HepG2 (cell line): ENCODE measurements around the gene WEE1. TPM values are rescaled to one million over a fixed set of nuclear protein-coding genes. Genes with fewer than 3 reads are reported as not detected.

Experiments used
- ATAC-seq: fragments of 200-7000 bp; cut with Tn5 transposase; 3 replicates; pipeline ENCODE4 v1.9.1; 2020; ENCODE audit warnings: mild to moderate bottlenecking, moderate library complexity
- BruUV-seq: library from RNA; stranded (reverse); fragments of 400-500 nt; replicated peaks from 2 replicates; lab custom pipeline; 2021; lab: Mats Ljungman, UMichigan
- CTCF ChIA-PET: fragments of 300-600 bp; formaldehyde crosslinking; extraction: SDS; loops from one replicate; lab custom pipeline; 2021; ENCODE audit warnings: low total read pairs, inconsistent platforms, low intra/inter-chr PET ratio; lab: Yijun Ruan, JAX
- POLR2A ChIA-PET: fragments of 350-600 bp; sonication (Branson Sonifier 250); formaldehyde crosslinking; loops from one replicate; lab custom pipeline; 2020; ENCODE audit warnings: antibody characterized with exemption, inconsistent platforms; lab: Yijun Ruan, JAX
- DNase-seq: peaks from one replicate; pipeline ENCODE4 v3.0.0-alpha.2; 2015; ENCODE audit warnings: low spot score
- FAIRE-seq: peaks from 3 replicates; lab custom pipeline; 2011; peaks lifted over from hg19 to GRCh38; lab: Jason Lieb, UNC
- H2AFZ ChIP-seq: one replicate; pipeline ENCODE4 v1.6.1; 2011; ENCODE audit warnings: low read length, inconsistent platforms
- H3K27ac ChIP-seq: fragments of 300-600 bp; 3 replicates; pipeline ENCODE4 v1.8.0; 2011; ENCODE audit warnings: mixed run types, mild to moderate bottlenecking, mixed read lengths, low read length, inconsistent platforms; ENCODE audit not compliant: insufficient read depth; ENCODE audit errors: extremely low read length
- H3K27me3 ChIP-seq, 2 experiments: fragments of 200-600 bp in 1 of 2; 2 replicates in 1 of 2; 3 replicates in 1 of 2; pipeline versions ENCODE4 v1.6.0 to v1.8.0; 2011; ENCODE audit warnings: low read length in 2 of 2, mild to moderate bottlenecking in 2 of 2, moderate library complexity in 2 of 2, inconsistent platforms in 1 of 2; ENCODE audit not compliant: insufficient read depth in 2 of 2, control insufficient read depth in 1 of 2
- H3K36me3 ChIP-seq, 2 experiments: fragments of 200-600 bp in 1 of 2; replicated peaks in 1 of 2; 2 replicates in 1 of 2; 3 replicates in 1 of 2; pipeline versions ENCODE4 v1.5.1 to v1.8.0; 2011; ENCODE audit warnings: low read length in 2 of 2, inconsistent platforms in 1 of 2; ENCODE audit not compliant: insufficient read depth in 2 of 2, control insufficient read depth in 1 of 2
- H3K4me1 ChIP-seq: 2 replicates; pipeline ENCODE4 v1.5.1; 2012; ENCODE audit warnings: low read length, inconsistent platforms; ENCODE audit not compliant: insufficient read depth
- H3K4me2 ChIP-seq: 2 replicates; pipeline ENCODE4 v1.6.0; 2011; ENCODE audit warnings: low read depth, low read length, inconsistent platforms
- H3K4me3 ChIP-seq, 3 experiments: fragments of 200-600 bp in 1 of 3; sonication (generic), shearing (Covaris generic) in 1 of 3; replicated peaks in 1 of 3; 2 replicates each; pipeline ENCODE4 v1.5.1; 2011 to 2016; ENCODE audit warnings: low read length in 3 of 3, inconsistent platforms in 2 of 3, low read depth in 2 of 3, mild to moderate bottlenecking in 2 of 3, control low read depth in 1 of 3, mixed read lengths in 1 of 3; ENCODE audit not compliant: insufficient read depth in 1 of 3
- H3K79me2 ChIP-seq: one replicate; pipeline ENCODE4 v1.6.1; 2011; ENCODE audit warnings: low read length, inconsistent platforms; ENCODE audit not compliant: insufficient read depth
- H3K9ac ChIP-seq: 2 replicates; pipeline ENCODE4 v1.6.0; 2011; ENCODE audit warnings: mild to moderate bottlenecking, low read depth, low read length, inconsistent platforms; ENCODE audit not compliant: insufficient read depth
- H3K9me3 ChIP-seq: 2 replicates; pipeline ENCODE4 v1.5.1; 2012; ENCODE audit warnings: mild to moderate bottlenecking, low read length
- H4K20me1 ChIP-seq: 2 replicates; pipeline ENCODE4 v1.6.0; 2011; ENCODE audit warnings: inconsistent platforms, mild to moderate bottlenecking, low read length, moderate library complexity; ENCODE audit not compliant: insufficient read depth
- IRX3 ChIP-seq: sonication (generic); formaldehyde crosslinking; IDR thresholded peaks from 2 replicates; pipeline ENCODE4 v1.8.1; 2023; ENCODE audit warnings: mild to moderate bottlenecking, low read depth, missing genetic modification reagents, borderline replicate concordance
- MYNN ChIP-seq: sonication (generic); formaldehyde crosslinking; IDR thresholded peaks from 2 replicates; pipeline ENCODE4 v1.4.0; 2020; ENCODE audit warnings: mild to moderate bottlenecking, low read depth, missing genetic modification reagents
- NFYC ChIP-seq: IDR thresholded peaks from 2 replicates; pipeline ENCODE4 v1.6.1; 2016; ENCODE audit warnings: missing genetic modification reagents, missing compliant biosample characterization
- REPIN1 ChIP-seq: sonication (generic); formaldehyde crosslinking; IDR thresholded peaks from 2 replicates; pipeline ENCODE4 v1.8.0; 2022; ENCODE audit warnings: missing genetic modification reagents, low read depth, mild to moderate bottlenecking, borderline replicate concordance
- ZBTB7A ChIP-seq: sonication (generic); formaldehyde crosslinking; IDR thresholded peaks from 2 replicates; pipeline ENCODE4 v1.8.0; 2022; ENCODE audit warnings: mild to moderate bottlenecking, missing genetic modification reagents
- ZFP36 ChIP-seq: fragments of 150-350 bp; IDR thresholded peaks from 2 replicates; pipeline ENCODE4 v1.6.1; 2018; ENCODE audit warnings: borderline replicate concordance, low read length, low read depth; ENCODE audit not compliant: partially characterized antibody
- ZMYM3 ChIP-seq: sonication (generic); formaldehyde crosslinking; IDR thresholded peaks from 2 replicates; pipeline ENCODE4 v1.5.1; 2020; ENCODE audit warnings: mild to moderate bottlenecking, missing genetic modification reagents
- ZNF549 ChIP-seq: sonication (generic); formaldehyde crosslinking; IDR thresholded peaks from 2 replicates; pipeline ENCODE4 v1.5.0; 2020; ENCODE audit warnings: missing genetic modification reagents
- ZNF639 ChIP-seq: conservative IDR thresholded peaks from 2 replicates; pipeline ENCODE4 v1.6.1; 2018; ENCODE audit warnings: missing genetic modification reagents
- ZNF770 ChIP-seq: sonication (generic); formaldehyde crosslinking; IDR thresholded peaks from 2 replicates; pipeline ENCODE4 v1.5.0; 2020; ENCODE audit warnings: mild to moderate bottlenecking, missing genetic modification reagents
- WGBS: methylation state at CpG from one replicate; pipeline ENCODE4 v1.1.6; 2017; ENCODE audit warnings: low lambda C conversion rate; 5-methylcytosine and 5-hydroxymethylcytosine counted together
- in situ Hi-C: cut with HindIII; loops from 2 replicates; pipeline ENCODE4 v1.10.0; 2017; ENCODE audit warnings: low pct_unique_long_range_greater_than_20kb; ENCODE audit not compliant: extremely low pct_ligation_motif_present
- intact Hi-C: fragments of 100-400 bp; cut with micrococcal nuclease; formaldehyde crosslinking; loops from one replicate; pipeline ENCODE4 v1.10.0; 2022; ENCODE audit not compliant: unreplicated experiment
- polyA plus RNA-seq, 8 experiments: library from polyadenylated mRNA; depleted of rRNA in 3 of 8; stranded (reverse) in 7 of 8; unstranded in 1 of 8; fragments of >200 nt; fragmentation: Illumina TruSeq in 4 of 8; extraction: Trizol in 4 of 8; gene quantifications; 2 replicates each; pipeline versions ENCODE4 v1.2.1 to v1.2.3, GENCODE V29; 2011 to 2016; ENCODE audit warnings: low read depth in 4 of 8, missing spikeins in 1 of 8, mixed read lengths in 1 of 8; ENCODE audit not compliant: insufficient read depth in 1 of 8
- total RNA-seq, 5 experiments: library from RNA; depleted of rRNA; stranded (reverse); fragments of >200 nt; fragmentation: Illumina TruSeq; extraction: Trizol; gene quantifications; 2 replicates each; pipeline ENCODE4 v1.2.3, GENCODE V29; 2016; ENCODE audit warnings: low read depth in 1 of 5
- TF ChIP-seq, protein P1 (sequence below): sonication (generic); formaldehyde crosslinking; IDR thresholded peaks from 2 replicates; pipeline ENCODE4 v1.4.0; 2020; ENCODE audit warnings: missing genetic modification reagents, borderline replicate concordance
- TF ChIP-seq, protein P2 (sequence below): fragments of 450-650 bp; IDR thresholded peaks from 2 replicates; pipeline ENCODE4 v1.6.1; 2017; ENCODE audit warnings: mild to moderate bottlenecking
- TF ChIP-seq, protein P3 (sequence below): sonication (generic); formaldehyde crosslinking; IDR thresholded peaks from 2 replicates; pipeline ENCODE4 v1.4.0; 2020; ENCODE audit warnings: missing genetic modification reagents

The WEE1 gene
- total and polyA plus RNA-seq, 2 of the 13 experiments (the other 11 are each of a cell fraction or from before 2014, with no cell fraction given): 31.4 to 63.7 TPM

DNA sequence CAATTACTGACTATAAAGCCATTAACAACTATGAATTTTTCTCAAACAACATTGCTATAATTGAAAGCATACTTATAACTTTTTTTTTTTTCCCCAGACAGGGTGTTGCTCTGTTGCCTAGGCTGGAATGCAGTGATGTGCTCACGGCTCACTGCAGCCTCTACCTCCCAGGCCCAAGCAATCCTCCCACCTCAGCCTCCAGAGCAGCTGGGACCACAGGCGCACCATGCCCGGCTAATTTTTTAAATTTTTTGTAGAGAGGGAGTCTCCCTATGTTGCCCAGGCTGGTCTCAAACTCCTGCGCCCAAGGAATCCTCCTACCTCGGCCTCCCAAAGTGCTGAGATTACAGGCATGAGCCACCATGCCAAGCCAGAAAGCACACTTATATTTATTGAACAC, 6.1 kb upstream of the WEE1 start:
- ATAC-seq (no peak), FAIRE-seq (no peak), DNase-seq (no peak)
- BruUV-seq: no TSS peak
- H3K36me3 ChIP-seq: no peaks in the 10 kb centered on the region
- H3K27ac ChIP-seq: peak overlapping the region; percentile 100
- H3K4me1 ChIP-seq: peaks cover 82% of the 10 kb centered on the region
- intact Hi-C loops: no loop called here
- in situ Hi-C loops: no loop called here
- POLR2A ChIA-PET: interaction anchor here (1.8 to 2.6 kb wide), 4 partner anchors 8 to 107 kb away, joined by 6 to 21 read pairs (median 10); partner anchors contain the start of gene ZNF143
- no peak overlapping the region for H3K4me2 ChIP-seq
- no peaks in the 10 kb centered on the region for H4K20me1 ChIP-seq
- H3K79me2 ChIP-seq: no peaks in the 10 kb centered on the region
- H3K27me3 ChIP-seq: no peaks in the 10 kb centered on the region
- H3K9me3 ChIP-seq: no peaks in the 10 kb centered on the region
- WGBS: 97% methylated on average over 5 of the region's 5 CpGs
- CTCF ChIA-PET: no interaction called here
- H3K9ac ChIP-seq: no peak overlapping the region
- no peak overlapping the region for H2AFZ ChIP-seq
- H3K4me3 ChIP-seq: no peak overlapping the region
- TF ChIP-seq MYNN (CRISPR knock-in tag) (no peak), ZFP36 (no peak), ZMYM3 (CRISPR knock-in tag) (0 out of 2 replicates have a peak, but pooled peaks have one; percentile 23), REPIN1 (CRISPR knock-in tag) (no peak), IRX3 (no peak), ZNF770 (CRISPR knock-in tag) (peak; percentile 86), ZNF639 (no peak), NFYC (CRISPR knock-in tag) (no peak), ZNF549 (no peak), ZBTB7A (no peak)
- TF ChIP-seq, protein P1, sequence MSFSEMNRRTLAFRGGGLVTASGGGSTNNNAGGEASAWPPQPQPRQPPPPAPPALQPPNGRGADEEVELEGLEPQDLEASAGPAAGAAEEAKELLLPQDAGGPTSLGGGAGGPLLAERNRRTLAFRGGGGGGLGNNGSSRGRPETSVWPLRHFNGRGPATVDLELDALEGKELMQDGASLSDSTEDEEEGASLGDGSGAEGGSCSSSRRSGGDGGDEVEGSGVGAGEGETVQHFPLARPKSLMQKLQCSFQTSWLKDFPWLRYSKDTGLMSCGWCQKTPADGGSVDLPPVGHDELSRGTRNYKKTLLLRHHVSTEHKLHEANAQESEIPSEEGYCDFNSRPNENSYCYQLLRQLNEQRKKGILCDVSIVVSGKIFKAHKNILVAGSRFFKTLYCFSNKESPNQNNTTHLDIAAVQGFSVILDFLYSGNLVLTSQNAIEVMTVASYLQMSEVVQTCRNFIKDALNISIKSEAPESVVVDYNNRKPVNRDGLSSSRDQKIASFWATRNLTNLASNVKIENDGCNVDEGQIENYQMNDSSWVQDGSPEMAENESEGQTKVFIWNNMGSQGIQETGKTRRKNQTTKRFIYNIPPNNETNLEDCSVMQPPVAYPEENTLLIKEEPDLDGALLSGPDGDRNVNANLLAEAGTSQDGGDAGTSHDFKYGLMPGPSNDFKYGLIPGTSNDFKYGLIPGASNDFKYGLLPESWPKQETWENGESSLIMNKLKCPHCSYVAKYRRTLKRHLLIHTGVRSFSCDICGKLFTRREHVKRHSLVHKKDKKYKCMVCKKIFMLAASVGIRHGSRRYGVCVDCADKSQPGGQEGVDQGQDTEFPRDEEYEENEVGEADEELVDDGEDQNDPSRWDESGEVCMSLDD (CRISPR knock-in tag): no peak
- TF ChIP-seq, protein P2, sequence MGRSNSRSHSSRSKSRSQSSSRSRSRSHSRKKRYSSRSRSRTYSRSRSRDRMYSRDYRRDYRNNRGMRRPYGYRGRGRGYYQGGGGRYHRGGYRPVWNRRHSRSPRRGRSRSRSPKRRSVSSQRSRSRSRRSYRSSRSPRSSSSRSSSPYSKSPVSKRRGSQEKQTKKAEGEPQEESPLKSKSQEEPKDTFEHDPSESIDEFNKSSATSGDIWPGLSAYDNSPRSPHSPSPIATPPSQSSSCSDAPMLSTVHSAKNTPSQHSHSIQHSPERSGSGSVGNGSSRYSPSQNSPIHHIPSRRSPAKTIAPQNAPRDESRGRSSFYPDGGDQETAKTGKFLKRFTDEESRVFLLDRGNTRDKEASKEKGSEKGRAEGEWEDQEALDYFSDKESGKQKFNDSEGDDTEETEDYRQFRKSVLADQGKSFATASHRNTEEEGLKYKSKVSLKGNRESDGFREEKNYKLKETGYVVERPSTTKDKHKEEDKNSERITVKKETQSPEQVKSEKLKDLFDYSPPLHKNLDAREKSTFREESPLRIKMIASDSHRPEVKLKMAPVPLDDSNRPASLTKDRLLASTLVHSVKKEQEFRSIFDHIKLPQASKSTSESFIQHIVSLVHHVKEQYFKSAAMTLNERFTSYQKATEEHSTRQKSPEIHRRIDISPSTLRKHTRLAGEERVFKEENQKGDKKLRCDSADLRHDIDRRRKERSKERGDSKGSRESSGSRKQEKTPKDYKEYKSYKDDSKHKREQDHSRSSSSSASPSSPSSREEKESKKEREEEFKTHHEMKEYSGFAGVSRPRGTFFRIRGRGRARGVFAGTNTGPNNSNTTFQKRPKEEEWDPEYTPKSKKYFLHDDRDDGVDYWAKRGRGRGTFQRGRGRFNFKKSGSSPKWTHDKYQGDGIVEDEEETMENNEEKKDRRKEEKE: no peak
- TF ChIP-seq, protein P3, sequence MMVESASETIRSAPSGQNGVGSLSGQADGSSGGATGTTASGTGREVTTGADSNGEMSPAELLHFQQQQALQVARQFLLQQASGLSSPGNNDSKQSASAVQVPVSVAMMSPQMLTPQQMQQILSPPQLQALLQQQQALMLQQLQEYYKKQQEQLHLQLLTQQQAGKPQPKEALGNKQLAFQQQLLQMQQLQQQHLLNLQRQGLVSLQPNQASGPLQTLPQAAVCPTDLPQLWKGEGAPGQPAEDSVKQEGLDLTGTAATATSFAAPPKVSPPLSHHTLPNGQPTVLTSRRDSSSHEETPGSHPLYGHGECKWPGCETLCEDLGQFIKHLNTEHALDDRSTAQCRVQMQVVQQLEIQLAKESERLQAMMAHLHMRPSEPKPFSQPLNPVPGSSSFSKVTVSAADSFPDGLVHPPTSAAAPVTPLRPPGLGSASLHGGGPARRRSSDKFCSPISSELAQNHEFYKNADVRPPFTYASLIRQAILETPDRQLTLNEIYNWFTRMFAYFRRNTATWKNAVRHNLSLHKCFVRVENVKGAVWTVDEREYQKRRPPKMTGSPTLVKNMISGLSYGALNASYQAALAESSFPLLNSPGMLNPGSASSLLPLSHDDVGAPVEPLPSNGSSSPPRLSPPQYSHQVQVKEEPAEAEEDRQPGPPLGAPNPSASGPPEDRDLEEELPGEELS (CRISPR knock-in tag): no peak
